NAMALWA (cell line): ENCODE results near the gene MYLK.
A peak's percentile ranks its signal among the peaks of the same experiment; 100 is the strongest.

ENCODE experiments used
- DNase-seq: peaks from one replicate; pipeline ENCODE4 v3.0.0-alpha.2; 2015; ENCODE audit warnings: low spot score

Gene MYLK

DNA sequence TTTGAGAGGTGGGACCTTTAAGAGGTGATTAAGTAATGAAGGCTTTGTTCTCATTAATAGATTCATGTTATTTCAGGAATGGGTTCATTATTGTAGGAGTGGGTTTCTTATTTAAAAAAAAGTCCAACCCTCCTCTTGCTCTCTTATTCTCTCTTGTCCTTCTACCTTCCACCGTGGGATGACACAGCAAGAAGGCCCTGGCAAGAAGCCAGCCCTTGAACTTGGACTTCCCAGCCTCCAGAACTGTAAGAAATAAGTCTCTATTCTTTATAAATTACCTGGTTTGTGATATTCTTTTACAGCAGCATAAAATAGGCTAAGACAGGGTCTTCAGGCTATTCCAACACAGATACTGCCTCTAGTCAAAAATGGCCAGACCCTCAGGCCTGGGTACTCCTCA lies 62.2 kb downstream of the MYLK start:
- no peak for DNase-seq

DNA sequence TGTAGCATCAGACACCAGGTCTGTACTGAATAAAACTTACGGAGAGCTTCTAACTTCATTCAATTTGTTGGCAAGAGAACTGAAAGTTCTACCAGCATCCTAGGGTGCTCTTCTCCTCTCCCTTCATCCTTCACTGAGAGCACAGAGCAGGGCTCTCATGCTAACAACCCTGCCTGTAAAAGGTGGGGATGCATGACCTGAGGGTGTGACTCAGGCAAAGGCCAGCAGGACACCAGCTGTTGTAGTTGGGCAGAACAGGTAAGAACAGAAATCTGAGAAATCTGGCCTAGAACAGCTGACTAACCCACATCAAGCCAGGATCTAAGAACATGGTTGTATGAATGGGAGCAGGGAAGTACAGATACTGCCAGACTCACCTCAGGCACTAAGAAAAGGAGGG lies 64.2 kb downstream of the MYLK start:
- DNase-seq, result no peak

DNA sequence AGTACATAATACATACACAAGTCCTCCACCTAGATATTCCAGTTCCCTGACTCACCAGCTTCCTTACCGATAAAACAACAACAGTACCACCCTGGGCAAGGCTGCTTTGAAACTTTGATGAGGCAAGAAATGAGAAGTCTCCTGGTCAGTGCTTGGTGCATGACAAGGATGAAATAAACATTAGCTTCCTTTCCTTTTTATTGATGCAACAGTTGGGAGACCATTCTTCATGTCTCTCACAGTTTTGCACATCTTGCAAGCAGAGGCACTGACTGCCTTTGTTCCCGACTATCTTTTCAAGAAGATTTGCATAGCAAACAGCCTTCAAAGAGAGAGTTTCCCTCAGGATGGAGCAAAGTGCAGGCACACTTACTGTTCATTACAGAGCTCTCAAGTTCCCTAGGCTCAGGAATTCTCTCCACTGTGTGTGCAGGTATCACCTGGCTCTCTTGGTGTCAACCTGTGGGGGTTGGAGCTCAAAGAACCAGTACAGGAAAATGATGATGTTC lies 65.2 kb downstream of the MYLK start:
- no peak for DNase-seq

DNA sequence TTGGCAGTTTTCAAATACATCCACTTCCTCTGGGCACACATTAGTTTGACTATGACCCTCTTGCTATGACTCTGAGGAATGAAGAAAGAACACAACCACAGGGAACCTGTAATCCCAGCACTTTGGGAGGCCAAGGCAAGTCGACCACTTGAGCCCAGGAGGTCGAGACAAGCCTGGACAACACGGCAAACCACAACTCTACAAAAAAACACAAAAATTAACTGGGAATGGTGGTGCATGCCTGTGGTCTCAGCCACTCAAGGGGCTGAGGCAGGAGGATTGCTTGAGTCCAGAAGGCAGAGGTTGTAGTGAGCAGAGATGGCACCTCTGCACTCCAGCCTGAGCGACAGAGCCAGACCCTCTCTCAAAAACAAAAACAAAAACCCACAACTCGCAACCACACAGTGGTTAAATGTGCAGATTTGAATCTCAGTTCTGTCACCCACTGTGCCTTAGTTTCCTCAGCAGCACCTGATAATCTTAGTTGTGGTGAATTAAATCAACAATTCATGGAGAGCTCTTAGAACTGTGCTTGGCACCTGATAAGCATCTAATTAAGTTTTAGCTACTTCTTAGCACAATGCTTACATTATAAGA lies 65.7 kb downstream of the MYLK start:
- no peak for DNase-seq

GRCh38 chr3:123817413-123817812 lies 66.7 kb downstream of the MYLK start:
- DNase-seq, result no peak

- no peak for DNase-seq
These were observed 67.4 kb downstream of the MYLK start for GRCh38 chr3:123816673-123817207.

DNA sequence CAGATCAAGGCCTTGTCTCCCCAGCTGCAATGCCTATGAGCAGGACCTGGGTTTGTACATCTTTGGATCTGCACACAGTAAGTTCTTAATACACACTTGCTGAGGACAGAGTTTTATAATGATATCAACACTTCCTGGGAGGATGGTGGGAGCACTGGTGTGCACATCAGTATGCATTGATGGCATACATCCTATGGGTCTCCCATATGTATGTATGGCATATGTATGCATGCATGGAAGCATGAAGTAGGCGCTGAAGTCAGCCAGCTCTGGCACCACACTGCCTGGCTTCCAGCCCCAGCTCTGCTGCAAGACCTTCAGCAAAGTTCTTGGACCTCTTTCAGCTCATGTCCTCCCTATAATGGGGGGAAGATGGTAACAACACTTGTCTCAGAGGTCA lies 68.2 kb downstream of the MYLK start:
- DNase-seq, result no peak

DNA sequence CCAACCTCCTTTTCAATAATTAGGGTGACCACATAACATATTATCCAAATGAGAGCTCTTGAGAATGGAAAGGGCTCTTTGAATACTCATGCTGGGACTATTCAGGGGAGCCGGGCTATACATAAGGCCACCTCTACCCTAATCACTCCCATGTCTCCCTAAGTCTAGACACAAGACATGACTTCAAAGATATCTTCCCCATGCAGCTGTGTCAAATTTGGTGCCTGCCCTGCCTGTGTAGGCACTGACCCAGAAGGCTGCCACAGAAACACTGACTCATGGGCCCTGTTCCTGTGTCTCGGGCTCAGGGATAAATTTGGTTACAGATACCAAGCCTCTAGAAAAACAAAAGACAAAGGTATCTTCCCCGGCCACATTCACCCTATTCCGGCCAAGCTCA lies 70.3 kb downstream of the MYLK start:
- DNase-seq, result no peak

GRCh38 chr3:123809597-123809996 lies 74.5 kb downstream of the MYLK start:
- no peak for DNase-seq

DNA sequence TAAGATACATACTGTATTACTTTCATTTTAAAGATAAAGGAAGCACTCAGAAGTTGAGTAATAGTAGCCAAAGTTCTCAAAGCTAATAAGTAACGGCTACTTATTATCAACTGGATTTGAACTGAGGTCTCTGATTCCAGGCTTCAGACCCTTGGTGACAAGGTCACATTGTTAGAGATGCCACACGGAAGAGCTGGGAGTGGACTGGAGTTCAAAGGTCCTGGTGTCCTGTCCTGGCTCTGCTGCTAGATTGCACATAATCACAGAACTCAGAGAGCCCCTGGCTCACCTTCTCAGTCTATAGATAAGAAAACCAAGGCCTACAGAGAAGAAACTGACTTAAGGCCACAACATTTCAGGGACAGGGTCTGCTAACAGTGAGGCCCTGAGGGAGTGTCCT lies 75.3 kb downstream of the MYLK start:
- DNase-seq, result no peak

DNA sequence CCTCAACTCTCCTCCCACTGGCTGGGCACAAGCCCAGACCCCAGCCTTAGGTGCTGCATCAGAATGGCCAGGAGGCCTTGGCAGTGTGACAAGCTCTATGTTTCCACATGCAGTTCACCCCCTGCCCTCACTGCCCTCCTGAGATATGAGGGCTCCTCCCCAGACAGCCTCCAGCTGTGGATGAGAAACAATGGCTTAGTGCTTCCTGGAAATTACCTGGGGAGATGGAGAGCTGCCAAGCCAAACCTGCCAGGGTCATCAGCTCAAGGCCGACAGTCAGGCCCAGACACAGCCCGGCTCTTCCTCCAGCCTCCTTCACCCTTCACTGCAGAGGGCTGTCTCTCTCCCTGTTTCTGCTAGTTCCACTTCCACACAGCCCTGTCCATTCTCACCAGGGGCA lies 76.3 kb downstream of the MYLK start:
- no peak for DNase-seq

GRCh38 chr3:123805504-123805903 lies 78.6 kb downstream of the MYLK start:
- peak; percentile 15 for DNase-seq

- DNase-seq, result no peak
These were observed 79.0 kb downstream of the MYLK start for GRCh38 chr3:123805101-123805500.

- DNase-seq, result no peak
These were observed 79.5 kb downstream of the MYLK start for GRCh38 chr3:123804676-123805075.

DNA sequence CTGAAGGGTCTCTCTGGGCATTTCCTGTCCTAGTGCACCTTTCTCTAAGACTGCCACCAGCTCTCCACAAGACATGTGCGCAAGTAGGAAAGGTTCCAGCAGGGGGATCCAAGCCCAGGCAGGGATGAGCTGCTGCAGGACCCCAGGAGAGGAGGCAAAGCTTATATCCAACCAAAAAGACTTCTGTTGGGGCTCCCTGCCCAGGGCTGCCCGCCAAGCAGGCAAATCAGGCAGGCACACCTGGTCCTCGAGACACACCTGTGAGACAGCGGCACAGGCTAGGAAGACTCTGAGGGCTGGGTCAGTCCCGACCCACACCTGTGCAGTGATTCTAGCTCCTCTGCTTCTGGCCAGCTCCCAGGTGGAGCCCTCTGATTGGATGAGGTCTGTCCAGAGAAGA lies 80.6 kb downstream of the MYLK start:
- no peak for DNase-seq

GRCh38 chr3:123802007-123802625 lies 82.0 kb downstream of the MYLK start:
- DNase-seq, result no peak

DNA sequence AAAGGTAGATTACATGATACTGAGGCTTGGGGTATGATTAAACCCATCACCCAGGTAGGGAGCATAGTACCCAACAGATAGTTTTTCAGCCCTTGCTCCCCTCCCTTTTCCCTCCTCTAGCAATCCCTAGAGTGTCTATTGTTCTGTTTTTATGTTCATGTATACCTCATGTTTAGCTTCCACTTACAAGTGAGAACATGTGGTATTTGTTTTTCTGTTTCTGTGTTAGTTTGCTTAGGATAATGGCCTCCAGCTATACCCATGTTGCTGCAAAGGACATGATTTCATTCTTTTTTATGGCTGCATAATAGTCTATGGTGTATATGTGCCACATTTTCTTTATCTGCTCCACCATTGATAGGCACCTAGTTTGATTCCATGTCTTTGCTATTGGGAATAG lies 82.7 kb downstream of the MYLK start:
- DNase-seq, result no peak

DNA sequence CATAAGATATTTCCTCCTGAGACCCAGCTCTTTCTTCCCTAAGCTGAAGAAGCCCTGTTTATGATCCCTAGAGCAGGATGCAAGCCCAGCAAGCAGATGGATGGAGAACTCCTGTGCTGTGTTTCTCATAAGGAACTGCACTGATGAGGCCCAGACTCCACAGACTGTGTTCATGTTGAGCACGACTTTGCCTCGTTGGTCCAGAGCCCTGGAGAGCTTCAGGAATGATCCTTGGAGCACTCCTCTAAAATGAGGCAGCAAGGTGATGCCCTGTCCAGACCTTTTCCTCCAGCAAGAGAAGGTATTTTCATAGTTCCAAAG lies 83.8 kb downstream of the MYLK start:
- DNase-seq, result no peak

DNA sequence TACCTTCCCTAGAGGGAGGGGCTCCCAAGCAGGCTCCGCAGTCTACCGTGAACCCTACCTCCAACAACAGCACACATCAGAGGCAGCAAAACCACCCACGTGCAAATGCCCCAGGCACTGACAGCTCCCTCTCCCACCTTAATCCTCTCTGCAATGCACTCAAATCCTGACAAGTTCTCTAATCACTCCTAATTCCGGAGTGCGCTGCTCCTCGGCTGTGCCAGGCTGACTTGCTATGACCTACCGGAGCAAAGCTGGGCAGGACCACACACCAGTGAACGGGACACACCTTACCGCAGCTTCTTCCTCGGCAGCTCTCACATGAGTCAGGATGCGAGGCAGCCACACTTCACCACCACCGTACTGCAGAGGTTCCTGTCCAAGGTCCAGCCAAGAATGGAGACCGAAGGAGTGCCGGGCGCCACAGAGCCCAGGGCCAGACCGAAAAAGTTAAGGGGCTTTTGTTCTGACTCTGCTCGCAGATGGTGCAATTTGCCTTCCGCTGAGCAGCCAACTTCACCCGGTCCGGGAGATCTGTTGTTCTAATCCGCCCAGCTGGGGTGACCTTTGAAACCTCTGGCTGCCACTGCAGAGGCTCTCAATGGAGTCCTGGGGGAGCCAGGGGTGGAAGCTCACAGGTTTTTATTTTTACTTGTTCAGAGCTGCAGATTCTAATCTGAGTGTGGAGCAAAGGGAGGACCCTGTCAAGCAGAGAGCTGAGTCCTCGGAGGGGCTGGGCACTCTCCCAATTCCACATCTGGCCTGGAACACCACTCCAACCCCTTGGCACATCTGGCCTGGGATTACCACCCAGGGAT lies 84.4 kb downstream of the MYLK start:
- DNase-seq, result no peak

- no peak for DNase-seq
These were observed 85.6 kb downstream of the MYLK start for GRCh38 chr3:123798550-123798949.

DNA sequence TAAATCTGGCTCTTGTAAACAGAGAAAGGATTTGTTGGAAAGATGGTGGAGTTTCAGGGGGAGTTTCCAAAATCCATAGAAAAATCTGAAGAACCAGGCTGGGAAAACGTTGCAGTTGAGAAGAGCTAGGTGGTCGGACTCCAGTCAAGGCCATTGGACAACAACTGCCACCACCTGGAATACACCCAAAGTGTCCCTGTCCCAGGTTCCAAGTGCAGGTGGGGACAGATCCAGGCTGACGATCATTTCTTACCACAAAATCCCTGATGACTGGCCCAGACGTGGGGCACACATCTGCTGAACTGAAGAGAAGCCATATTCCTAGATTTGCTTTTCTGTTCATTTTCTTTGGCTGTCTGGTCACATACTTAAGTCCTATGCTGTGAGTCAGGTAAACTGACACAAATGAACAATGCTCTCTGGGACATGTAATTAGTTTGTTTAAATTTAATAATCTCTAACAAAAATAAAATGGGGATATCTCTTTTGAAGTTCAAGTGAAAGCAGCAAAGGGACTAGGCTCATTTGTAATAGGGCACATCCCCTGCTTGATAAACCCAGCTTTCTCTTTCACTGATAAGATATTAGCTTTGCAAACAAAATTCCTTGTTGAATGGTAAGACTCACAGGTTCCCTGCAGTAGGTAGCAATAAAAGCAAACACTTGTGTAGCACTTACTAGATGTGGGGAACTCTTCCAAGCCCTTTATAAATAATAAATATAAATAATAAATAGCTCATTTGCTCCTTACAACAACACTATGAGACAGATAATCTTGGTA lies 88.5 kb downstream of the MYLK start:
- no peak for DNase-seq

- DNase-seq, result no peak
These were observed 90.7 kb downstream of the MYLK start for GRCh38 chr3:123793425-123793824.
